NCI-H1092 treated with DMSO at 0.1 percent for 48 hours (cell line): ENCODE measurements around the gene FUCA2.
"Not testable (repeated sequence)": the region's sequence is repeated elsewhere in the genome, so short reads cannot be mapped to it uniquely, and the experiment has no call there.

Experiments used
- DNase-seq: peaks from one replicate; lab custom pipeline; 2025; lab: John Stamatoyannopoulos, UW

Gene FUCA2

GRCh38 chr6:143535189-143535614 lies 23.7 kb upstream of the FUCA2 start:
- DNase-seq: no peak

DNA sequence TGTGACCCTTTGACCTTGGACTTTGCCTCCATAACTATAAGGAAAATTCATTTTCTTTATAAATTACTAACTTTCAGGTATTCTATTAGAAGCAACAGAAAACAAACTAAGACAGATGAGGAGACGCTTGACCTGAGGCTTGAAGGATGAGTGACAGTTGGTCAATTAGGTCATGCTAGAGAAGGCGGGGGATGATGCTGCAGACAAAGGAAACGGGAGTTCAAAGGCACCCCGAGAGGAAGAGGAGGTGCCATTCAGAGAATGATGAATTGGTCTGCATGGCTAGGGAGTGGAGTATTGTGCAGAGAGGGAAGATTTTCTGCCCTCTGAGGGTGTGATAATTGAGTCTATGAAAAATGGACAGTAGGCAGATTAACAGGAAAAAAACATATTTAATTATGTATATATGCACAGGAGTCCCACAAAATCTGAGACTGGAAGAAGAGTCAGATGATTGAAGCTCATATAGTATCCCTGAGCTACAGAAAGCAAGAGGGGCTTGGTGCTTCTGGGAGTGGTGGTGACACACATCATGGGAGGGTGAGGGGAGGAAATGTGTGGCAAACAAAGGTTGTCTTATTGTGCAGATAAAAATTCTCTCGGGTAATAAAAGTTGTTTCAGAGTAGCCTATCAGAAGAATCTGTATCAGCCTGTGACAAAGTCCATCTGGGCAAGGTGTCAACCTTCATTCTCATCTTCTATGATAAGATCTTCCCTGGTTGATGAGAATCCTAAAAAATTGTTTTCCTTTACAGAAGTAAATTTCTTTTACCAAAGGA lies 20.4 kb upstream of the FUCA2 start:
- DNase-seq: no peak

- DNase-seq: no peak
These were observed 17.6 kb upstream of the FUCA2 start for GRCh38 chr6:143529095-143529494.

- DNase-seq: no peak
These were observed 16.8 kb upstream of the FUCA2 start for GRCh38 chr6:143528164-143528811.

DNA sequence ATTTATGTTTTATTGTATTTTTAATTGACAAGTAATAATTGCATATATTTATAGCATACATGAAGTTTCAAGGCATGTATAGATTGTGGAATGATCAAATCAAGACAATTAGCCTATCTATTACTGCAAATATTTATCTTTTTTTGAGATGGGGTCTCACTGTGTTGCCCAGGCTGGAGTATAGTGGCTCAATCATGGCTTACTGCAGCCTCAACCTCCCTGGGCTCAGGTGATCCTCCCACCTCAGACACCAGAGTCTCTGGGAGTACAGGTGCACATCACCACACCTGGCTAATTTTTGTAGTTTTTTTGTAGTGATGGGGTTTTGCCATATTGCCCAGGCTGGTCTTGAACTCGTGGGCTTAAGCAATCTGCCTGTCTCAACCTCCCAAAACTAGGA lies 16.2 kb upstream of the FUCA2 start:
- DNase-seq: no peak

DNA sequence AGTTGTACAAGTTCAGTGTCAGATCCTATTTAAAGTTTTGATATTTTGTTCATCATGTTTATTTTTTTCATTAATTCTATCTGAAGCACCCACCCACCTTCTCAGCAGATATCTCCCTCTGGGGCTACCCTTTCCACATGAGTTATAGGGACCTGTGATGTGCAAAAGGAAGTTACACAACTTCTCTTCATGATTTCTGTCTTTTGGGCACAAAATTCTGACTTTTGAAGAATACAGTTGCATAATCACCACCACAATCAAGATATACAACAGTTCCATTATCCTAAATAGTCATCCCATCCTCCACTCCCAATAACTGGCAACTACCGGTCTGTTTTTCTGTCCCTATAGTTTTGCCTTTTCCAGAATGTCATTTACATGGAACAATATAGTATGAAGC lies 13.8 kb upstream of the FUCA2 start:
- no peak for DNase-seq

- no peak for DNase-seq
These were observed 10.6 kb upstream of the FUCA2 start for GRCh38 chr6:143522039-143522600.

DNA sequence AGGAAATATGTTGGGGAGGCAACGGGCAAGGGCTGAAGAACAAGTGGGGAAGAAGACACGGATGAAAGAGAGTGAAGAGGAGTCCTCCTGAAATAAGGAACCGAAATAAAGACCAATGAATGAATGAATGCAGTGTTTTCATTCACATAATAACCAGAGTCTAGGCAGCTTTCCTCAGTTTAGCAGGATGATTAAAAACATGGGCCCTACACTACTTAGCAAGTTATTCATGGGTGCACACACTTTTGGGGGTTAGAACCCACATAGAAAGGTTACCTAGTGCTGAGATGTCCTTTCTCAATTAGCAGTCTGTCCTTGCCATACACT lies 5.9 kb upstream of the FUCA2 start:
- no peak for DNase-seq

GRCh38 chr6:143516690-143517446 lies 5.3 kb upstream of the FUCA2 start:
- no peak for DNase-seq

DNA sequence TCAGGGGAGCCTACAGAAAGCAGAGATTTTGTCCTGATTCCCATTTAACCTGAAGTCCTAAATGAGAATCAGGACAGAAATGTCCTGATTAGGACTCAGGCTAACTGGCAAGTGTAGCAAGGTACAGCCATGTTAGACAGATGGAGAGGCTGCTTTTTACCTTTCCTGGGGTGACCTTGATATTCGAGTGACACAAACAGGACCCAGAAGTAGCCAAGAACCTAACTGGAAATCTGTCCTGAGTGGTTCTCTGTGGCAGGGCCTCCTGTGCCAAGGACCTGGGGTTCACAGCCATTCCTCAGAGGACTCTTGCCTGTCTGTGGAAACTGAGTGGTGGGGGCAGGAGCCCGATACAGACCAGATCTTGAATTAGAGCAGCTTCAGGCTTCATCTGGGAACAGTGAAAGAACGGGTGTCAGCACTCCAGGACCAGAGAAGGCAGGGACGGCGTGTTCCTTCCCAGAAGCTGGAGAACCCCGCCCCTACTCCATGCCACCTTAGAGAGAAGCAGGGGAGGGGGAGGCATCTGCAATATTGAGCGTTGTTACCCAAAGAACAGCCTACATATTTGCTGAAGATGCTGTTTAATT lies 4.3 kb upstream of the FUCA2 start:
- no peak for DNase-seq

DNA sequence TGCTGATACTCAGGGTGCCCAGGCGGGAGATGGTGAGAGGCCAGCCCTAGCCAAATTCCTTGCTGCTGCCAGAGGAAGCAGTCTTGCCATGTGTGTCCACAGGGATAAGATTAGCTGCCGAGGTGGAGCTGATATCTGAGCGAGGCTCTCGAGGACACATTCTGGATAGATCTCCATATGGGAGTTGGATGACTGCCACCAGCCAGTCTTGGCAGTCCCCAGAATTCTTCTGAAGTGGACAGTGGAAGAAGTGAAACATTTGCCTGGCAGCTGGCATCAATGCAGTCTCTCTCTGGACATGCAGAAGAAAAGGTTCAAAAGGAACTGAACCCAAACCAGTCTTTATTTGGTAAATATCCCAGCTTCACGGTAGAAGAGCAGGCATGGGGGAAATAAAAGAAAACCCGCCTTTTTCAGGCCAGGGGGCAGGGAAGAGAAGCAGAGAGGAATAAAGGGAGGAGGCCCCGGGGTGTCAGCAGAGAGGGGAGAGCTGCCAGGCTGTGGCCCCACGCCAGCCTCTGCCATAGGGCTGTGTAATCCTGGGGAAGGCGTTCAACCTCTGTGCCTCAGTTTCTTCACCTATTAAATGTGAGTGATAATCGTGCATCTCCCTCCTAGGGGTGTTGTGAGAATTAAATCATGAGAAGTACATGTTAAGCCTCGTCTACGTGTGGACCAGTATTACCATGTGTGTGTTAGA lies 3.7 kb upstream of the FUCA2 start:
- peak; percentile 13 for DNase-seq

- DNase-seq: peak; percentile 75
These were observed 1.9 kb upstream of the FUCA2 start for GRCh38 chr6:143513410-143513809.

GRCh38 chr6:143510326-143510725 lies 1.2 kb downstream of the FUCA2 start:
- not testable (repeated sequence) for DNase-seq

DNA sequence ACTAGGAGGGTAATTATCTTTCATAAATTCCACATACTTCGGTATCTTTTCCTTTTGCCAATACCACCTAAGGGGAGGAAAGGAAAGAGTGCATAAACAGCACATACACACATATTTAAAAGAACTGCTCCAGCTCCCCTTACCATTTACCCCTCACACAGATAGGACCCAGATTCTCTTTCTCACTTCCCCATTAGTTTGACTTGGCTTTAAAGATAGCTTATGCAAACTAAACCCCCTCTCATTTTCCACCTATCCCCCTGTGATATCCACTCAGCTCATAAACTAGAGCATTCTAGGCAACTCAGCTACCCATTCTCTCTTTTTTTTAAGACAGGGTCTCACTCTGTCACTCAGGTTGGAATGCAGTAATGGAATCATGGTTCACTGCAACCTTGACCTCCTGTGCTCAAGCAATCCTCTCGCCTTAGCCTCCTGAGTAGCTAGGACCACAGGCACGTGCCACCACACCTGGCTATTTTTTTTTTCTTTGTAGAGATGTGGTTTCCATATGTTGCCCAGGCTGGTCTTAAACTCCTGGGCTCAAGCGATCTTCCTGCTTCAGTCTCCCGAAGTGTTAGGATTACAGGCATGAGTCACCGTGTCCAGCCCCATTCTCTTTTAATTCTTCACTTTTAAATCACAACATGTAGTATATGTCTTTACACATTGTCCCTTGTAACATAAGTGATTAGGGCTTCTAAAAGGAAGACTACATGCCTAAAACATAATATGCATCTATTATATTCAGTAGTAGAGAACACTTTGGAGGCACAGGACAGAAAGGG lies 4.0 kb downstream of the FUCA2 start:
- no peak for DNase-seq

DNA sequence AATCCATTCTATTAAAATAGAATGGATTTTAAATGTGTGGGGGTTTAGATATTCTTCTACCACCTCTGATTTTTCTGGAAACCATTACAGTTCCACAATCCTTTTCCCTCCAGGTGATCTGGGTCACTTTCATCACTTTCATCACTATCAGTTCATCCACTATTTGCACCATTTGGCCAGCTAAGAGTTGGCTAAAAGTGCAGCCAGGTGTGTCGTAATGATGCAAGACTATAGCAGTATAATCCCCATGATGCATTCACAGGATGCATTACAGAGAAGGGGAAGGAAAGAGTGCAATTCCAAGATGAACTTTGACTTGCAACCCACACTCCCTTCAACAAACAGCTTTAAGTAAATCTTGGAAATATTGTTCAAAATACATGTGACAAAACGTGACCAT lies 4.9 kb downstream of the FUCA2 start:
- DNase-seq: no peak

GRCh38 chr6:143506199-143506598 lies 5.3 kb downstream of the FUCA2 start:
- no peak for DNase-seq

DNA sequence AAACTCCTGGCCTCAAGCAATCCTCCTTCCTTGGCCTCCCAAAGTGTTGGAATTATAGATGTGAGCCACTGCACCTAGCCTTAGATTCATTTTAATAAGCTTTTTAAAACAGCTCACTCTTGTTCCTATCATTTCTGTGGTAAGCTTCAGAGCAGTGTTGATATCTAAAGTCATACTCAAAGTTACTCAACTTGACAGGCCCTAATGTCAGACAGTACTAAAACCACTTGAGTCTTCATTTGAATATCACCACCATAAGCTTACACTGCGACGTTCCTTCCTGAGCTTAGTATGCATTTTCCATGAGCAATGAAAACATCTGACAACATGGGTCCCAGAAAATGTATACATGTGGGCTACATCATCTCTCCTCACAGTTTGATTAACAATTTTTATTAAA lies 6.0 kb downstream of the FUCA2 start:
- no peak for DNase-seq

DNA sequence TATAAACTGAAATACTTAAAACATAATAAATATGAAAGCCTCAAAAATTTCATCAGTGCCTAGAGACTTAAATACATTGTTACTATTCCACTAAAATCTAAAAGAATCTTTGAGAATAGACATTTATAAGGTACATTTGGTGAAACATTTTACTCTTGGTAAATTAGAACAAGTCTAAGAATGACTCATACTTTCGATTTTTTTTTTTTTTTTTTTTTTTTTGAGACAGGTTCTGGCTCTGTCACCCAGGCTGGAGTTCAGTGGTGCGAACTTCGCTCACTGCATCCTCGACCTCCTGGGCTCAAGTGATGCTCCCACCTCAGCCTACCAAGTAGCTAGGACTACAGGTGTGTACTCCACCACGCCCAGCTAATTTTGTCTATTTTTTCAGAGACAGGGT lies 6.4 kb downstream of the FUCA2 start:
- DNase-seq: no peak

DNA sequence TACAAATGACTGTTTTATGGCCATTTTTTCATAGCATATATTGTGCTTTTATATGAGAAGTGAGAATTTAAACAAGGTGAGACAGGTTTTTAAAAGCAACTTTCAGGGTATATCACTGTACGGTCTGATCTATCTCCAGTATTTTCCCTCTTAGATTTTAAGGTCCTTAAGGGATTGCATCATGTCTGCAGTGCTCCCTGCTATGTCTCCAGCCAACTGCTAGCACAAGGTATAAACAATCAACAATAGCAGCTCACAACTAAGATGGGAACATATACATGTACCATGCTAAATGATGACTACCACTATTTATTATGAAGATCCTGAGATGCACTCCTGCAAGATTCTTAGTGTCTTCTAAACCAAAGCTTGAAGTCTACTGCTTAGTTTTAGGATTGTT lies 7.2 kb downstream of the FUCA2 start:
- DNase-seq: no peak

DNA sequence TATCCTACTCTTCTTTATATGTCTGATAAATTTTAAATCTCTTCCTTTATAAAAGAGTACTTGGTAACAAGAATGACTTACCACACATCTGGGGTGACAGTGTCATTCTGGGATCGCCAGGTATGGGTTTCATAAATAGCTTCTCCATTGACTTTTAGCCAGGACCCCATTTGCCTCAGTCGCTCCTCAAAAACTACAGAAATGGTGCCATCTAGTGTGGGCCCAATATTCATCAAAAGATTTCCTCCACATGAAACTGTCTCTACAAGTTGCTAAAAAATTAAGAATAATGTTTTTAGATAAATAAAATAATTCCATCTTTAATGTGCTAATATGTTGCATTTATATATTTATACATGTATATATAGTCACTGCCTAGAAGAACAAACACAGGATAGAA lies 9.7 kb downstream of the FUCA2 start:
- DNase-seq: no peak

- no peak for DNase-seq
These were observed 13.1 kb downstream of the FUCA2 start for GRCh38 chr6:143498428-143498827.
